AG10803 (cell line): ENCODE results near the gene AVP.

Experiments
- DNase-seq: peaks from one replicate; pipeline ENCODE4 v3.0.0; 2010; ENCODE audit warnings: low read depth
- H3K4me3 ChIP-seq: 2 replicates; pipeline ENCODE4 v1.5.1; 2011; ENCODE audit warnings: mild to moderate bottlenecking, low read length, control low read depth
- TF ChIP-seq, protein P1 (sequence below): conservative IDR thresholded peaks from 2 replicates; pipeline ENCODE4 v1.5.1; 2011; ENCODE audit warnings: mild to moderate bottlenecking, low read length, control low read depth, inconsistent platforms

AVP gene

DNA sequence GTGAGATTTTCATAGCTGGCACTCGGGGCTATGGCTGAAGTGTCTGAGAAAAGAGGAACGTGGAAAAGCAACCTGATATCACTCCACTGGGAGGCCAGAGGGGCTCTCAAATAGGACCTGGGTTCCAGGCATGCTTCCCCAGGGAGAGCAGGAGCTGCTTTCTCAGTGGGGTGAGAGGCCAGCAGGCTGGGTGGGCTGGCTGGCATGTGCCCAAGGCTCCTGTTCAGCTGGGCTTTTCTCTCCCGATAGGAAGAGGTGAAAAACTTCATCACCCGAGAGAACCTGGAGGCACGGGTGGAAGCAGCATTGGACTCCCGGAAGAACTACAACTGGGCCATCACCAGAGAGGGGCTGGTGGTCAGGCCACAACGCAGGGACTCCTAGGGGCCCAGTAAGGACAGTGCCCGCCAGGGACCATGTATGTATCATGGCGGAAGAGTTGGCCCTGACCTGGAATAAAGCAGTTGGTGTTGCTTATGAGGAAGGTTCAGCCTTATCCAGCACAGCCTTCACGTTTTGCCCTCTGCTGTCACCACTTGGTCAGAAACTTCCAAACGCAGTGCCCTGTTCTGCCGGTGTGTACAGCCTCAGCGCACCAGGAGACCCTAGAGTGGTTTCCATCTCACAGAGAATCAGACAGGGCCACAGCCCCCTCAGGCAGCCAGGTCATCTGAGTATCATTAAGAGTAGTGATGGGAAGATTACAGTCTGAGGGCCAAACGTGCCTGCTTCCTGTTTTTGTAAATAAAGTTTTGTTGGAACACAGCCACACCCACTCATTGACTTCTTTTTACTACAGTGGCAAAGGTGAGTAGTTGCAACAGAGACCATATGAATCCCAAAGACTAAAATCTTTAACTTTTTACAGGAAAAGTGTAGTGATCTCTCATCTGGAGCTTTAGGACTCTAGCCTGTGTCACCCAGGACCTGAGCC, 36.8 kb downstream of the AVP start:
- TF ChIP-seq, protein P1, sequence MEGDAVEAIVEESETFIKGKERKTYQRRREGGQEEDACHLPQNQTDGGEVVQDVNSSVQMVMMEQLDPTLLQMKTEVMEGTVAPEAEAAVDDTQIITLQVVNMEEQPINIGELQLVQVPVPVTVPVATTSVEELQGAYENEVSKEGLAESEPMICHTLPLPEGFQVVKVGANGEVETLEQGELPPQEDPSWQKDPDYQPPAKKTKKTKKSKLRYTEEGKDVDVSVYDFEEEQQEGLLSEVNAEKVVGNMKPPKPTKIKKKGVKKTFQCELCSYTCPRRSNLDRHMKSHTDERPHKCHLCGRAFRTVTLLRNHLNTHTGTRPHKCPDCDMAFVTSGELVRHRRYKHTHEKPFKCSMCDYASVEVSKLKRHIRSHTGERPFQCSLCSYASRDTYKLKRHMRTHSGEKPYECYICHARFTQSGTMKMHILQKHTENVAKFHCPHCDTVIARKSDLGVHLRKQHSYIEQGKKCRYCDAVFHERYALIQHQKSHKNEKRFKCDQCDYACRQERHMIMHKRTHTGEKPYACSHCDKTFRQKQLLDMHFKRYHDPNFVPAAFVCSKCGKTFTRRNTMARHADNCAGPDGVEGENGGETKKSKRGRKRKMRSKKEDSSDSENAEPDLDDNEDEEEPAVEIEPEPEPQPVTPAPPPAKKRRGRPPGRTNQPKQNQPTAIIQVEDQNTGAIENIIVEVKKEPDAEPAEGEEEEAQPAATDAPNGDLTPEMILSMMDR = no peak
- H3K4me3 ChIP-seq = no peak overlapping the region
- no peak for DNase-seq

DNA sequence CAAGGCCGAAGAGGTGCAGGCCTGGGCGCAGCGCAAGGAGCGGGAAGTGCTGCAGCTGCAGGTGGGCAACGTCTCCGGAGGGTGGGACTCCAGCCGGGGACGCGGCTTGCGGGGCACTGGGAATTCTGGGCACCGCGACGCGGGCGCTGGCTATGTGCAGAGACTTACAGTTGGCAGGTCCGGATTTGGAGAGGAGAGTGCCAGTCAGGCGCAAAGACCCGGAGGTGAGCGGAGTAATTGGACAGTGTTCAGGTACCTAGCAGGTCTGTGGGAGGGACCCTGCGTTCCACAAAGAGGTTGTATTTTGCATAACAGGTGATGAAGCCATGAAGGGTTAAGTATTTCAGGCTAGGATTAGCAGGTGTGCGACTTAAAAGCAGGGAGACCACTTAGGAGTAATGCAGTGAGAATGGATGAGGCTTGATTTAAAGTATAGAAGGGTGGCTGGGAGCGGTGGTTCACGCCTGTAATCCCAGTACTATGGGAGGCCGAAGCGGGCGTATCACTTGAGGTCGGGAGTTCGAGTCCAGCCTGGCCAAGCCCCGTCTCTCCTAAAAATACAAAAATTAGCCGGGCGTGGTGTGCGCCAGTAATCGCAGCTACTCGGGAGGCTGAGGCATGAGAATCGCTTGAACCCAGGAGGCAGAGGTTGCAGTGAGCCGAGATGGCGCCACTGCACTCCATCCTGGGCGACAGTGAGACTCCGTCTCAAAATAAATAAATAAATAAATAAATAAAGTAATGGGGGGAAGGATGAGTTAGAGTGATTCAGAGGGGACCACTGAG, 37.7 kb downstream of the AVP start:
- DNase-seq = no peak
- TF ChIP-seq, protein P1 = no peak
- H3K4me3 ChIP-seq = peak overlapping the region; percentile 79

DNA sequence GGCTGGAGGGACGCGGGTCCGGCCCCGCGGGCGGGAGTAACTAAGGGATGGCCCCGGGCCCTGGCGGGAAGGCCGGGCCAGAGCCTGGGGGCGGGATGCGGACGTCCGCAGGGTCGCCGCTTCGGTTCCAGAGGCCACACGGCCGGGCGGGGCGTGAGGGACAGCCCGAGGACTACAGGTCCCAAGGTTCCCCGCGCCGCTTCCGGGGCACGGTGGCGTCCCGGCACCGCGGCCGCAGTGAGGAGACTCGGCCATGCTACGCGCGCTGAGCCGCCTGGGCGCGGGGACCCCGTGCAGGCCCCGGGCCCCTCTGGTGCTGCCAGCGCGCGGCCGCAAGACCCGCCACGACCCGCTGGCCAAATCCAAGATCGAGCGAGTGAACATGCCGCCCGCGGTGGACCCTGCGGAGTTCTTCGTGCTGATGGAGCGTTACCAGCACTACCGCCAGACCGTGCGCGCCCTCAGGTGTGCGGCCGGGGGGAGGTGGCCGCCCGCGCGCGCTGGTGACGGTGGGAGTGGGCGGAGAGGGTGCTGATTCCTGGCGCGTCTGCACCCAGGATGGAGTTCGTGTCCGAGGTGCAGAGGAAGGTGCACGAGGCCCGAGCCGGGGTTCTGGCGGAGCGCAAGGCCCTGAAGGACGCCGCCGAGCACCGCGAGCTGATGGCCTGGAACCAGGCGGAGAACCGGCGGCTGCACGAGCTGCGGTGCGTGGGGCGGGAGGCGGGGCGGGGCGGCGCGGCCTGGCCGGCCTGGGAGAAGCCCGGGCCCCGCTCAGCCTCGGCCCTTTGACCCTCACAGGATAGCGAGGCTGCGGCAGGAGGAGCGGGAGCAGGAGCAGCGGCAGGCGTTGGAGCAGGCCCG, 38.5 kb downstream of the AVP start, which contains the start of gene MRPS26:
Gene MRPS26, plus strand, starts transcription at position 237 of the 861 bp plus-strand sequence. Its CDS starts 17 bp downstream, at position 254.
- TF ChIP-seq, protein P1 = no peak
- DNase-seq = peak; percentile 85
- H3K4me3 ChIP-seq = peak within 1 kb of the TSS; percentile 79

DNA sequence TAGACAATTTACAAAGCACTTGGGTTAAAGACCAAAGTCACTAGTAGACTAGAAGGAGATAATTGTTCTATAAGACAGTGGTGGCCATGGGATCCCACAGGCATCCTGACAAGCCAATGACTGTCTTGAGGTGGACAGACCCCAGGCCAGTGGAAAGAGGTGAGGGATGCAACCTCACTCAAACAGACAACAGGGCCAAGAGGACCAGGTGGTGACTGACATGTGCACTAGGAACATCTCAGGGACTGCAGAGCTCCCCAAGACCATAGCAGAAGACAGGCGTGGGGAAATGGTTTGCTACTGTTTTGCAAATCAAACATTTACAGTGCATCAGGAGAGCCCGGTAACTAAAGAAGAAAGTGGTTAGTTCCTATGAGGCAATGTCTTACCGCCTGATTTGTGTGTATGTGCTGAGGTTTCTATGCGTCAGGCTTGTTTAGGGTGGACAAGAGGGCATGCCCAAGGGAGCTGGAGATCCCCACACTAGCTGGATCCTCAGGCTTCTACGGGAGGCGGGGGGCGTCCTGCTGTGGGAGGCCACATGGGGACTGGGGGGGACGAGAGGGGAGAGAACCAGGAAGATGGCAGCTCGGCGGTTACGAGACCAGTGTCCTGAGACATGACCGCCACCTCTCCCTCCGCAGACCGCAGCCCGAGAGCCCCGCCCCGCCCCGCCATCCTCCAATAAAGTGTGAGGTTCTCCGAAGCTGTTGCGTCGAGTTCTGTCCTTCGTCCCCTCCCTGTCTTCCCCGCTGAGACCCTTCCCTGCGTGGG, 39.3 kb downstream of the AVP start:
- TF ChIP-seq, protein P1 = no peak
- peak overlapping the region; percentile 79 for H3K4me3 ChIP-seq
- DNase-seq = peak; percentile 59

DNA sequence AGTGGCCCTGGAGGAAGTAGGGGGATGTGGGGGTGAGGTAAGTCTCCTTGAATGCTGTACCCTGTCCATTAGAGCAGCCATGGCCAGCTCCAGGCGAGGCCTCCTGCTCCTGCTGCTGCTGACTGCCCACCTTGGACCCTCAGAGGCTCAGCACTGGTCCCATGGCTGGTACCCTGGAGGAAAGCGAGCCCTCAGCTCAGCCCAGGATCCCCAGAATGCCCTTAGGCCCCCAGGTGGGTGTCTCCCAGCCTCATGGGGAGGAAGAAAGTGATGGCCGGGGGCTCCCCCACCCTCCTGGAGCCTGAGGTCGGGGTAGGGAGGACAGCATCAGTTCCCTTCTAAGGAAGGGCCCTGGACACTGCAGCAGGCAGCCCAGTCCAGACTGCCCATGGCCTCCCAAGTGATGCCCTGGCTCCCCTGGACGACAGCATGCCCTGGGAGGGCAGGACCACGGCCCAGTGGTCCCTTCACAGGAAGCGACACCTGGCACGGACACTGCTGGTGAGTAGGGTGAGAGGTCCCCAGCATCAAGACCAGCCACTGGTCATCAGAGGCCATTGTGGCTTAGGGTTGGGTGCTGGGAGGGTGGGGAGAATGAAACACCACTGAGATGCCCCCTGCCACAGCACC, 40.1 kb downstream of the AVP start:
- no peak overlapping the region for H3K4me3 ChIP-seq
- TF ChIP-seq, protein P1 = no peak
- no peak for DNase-seq

DNA sequence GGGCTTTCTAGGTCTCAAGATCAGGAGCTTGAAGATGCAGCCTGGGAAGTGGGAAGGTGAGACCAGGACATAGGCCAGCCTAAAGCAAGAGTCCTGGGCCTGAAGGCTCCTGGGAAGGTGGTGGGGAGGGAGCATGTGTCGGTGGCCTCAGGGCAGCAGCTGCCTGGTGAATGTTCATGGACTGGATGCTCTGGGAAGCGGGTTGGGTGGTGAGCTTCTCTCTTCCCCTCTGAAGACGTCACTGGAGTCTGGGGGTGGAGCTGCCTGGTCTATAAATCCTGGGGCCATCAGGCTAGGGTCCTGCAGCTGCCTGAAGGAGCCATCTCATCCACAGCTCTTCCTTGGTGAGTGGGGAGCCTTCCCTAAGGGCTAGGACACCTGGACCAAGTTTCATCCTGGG, 41.2 kb downstream of the AVP start, which contains the start of gene GNRH2:
Gene GNRH2, plus strand, starts transcription at position 301 of the 400 bp plus-strand sequence. CDS start 793 bp downstream, outside the sequence.
- H3K4me3 ChIP-seq = no peak within 1 kb of the TSS
- TF ChIP-seq, protein P1 = no peak
- DNase-seq = no peak
